ENCODE results near the gene KRT33B. TPM values are rescaled to one million over a fixed set of nuclear protein-coding genes. Genes with fewer than 3 reads are reported as not detected.

The KRT33B gene
- total and polyA plus RNA-seq, 7 donors: not detected

- intact Hi-C loops (cut with DNase I): no loop called here
- TF ChIP-seq, protein P1, sequence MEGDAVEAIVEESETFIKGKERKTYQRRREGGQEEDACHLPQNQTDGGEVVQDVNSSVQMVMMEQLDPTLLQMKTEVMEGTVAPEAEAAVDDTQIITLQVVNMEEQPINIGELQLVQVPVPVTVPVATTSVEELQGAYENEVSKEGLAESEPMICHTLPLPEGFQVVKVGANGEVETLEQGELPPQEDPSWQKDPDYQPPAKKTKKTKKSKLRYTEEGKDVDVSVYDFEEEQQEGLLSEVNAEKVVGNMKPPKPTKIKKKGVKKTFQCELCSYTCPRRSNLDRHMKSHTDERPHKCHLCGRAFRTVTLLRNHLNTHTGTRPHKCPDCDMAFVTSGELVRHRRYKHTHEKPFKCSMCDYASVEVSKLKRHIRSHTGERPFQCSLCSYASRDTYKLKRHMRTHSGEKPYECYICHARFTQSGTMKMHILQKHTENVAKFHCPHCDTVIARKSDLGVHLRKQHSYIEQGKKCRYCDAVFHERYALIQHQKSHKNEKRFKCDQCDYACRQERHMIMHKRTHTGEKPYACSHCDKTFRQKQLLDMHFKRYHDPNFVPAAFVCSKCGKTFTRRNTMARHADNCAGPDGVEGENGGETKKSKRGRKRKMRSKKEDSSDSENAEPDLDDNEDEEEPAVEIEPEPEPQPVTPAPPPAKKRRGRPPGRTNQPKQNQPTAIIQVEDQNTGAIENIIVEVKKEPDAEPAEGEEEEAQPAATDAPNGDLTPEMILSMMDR (IDR thresholded peaks at IDR 0.05): no peak
- Histone ChIP-seq H3K4me1 (no peaks in the 10 kb centered on the region), H3K9me3 (no peaks in the 10 kb centered on the region), H3K4me3 (no peak overlapping the region), H3K27ac (no peak overlapping the region), H3K27me3 (ENCODE audit: insufficient read depth in 3 of 3, low read length in 2 of 3) (no peaks in the 10 kb centered on the region), H3K36me3 (ENCODE audit: insufficient read depth in 1 of 2, low read depth in 1 of 2) (no peaks in the 10 kb centered on the region)
- ATAC-seq (no peak), DNase-seq (no peak)
- 54 to 65% (median 57%) methylated on average over 5 of the region's 5 CpGs for WGBS, 3 donors
Observed at GRCh38 chr17:41393294-41393693, 23.7 kb upstream of the KRT33B start.

DNA sequence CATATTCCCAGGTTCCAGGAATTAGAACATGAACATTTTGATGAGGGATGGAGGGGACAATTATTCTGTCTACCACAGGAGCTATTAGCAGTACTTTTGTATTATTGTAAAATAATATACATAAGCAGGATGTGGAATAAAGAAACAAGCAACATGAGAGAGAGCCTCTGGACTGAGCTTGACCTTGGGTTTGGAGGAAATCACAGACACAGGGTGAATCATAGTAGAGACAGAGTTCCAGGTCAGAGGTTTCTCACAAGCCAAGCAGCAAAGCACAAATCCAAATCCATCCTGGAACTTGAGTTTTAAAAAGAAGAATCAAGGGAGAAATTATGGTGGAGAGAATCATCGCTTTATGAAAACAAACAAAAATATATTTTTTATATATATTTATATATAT lies 22.7 kb upstream of the KRT33B start:
- TF ChIP-seq, protein P1 (IDR thresholded peaks at IDR 0.05): no peak

GRCh38 chr17:41391535-41391934 lies 21.9 kb upstream of the KRT33B start:
- Histone ChIP-seq H3K27ac (no peak overlapping the region), H3K4me3 (no peak overlapping the region), H3K27me3 (ENCODE audit: insufficient read depth in 3 of 3, low read length in 2 of 3) (no peaks in the 10 kb centered on the region), H3K9me3 (peaks cover 6% of the 10 kb centered on the region), H3K4me1 (no peaks in the 10 kb centered on the region), H3K36me3 (ENCODE audit: insufficient read depth in 1 of 2, low read depth in 1 of 2) (no peaks in the 10 kb centered on the region)
- WGBS, 3 donors: 64 to 78% (median 72%) methylated on average over 2 of the region's 2 CpGs
- DNase-seq: no peak
- TF ChIP-seq, protein P1 (IDR thresholded peaks at IDR 0.05): no peak
- intact Hi-C loops (cut with DNase I): no loop called here
- ATAC-seq: no peak

More for the DNA sequence above, 22.7 kb upstream of the KRT33B start:
- Histone ChIP-seq H3K9me3 (no peaks in the 10 kb centered on the region), H3K36me3 (ENCODE audit: insufficient read depth in 1 of 2, low read depth in 1 of 2) (no peaks in the 10 kb centered on the region), H3K4me3 (no peak overlapping the region), H3K27me3 (ENCODE audit: insufficient read depth in 3 of 3, low read length in 2 of 3) (no peaks in the 10 kb centered on the region), H3K4me1 (no peaks in the 10 kb centered on the region), H3K27ac (no peak overlapping the region)
- DNase-seq (no peak), ATAC-seq (no peak)
- 96 to 100% (median 99%) methylated on average over 1 of the region's 1 CpG for WGBS, 3 donors
- intact Hi-C loops (cut with DNase I): no loop called here

DNA sequence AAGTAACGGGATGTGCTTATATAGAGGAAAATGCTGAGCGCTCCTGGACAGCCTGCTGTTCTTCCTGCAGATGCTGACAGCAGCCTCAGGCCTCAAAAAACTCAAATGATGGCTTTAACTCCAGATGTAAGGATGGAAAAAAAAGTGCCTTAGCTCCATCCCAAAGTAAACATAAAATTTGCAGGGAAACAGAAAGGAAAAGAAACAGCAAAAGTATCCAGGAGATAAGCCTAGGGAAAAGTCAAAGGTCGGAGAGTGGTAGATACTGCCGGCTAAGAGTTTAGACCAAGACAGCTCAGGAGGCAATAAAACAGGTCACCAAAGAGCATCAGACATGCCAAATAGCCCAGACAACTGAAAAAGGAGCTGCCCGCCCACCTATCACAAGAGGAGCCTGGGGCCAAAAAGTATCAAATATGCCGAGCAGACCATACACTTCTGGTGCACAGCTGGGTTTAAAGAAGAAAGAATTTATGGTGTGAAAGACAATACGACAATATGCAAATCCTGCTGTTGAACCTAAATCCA lies 20.9 kb upstream of the KRT33B start:
- TF ChIP-seq, protein P1 (IDR thresholded peaks at IDR 0.05): no peak
- Histone ChIP-seq H3K4me1 (no peaks in the 10 kb centered on the region), H3K4me3 (no peak overlapping the region), H3K36me3 (ENCODE audit: insufficient read depth in 1 of 2, low read depth in 1 of 2) (no peaks in the 10 kb centered on the region), H3K27me3 (ENCODE audit: insufficient read depth in 3 of 3, low read length in 2 of 3) (no peaks in the 10 kb centered on the region), H3K9me3 (peaks cover 14% of the 10 kb centered on the region), H3K27ac (no peak overlapping the region)
- no peak for DNase-seq
- intact Hi-C loops (cut with DNase I): no loop called here
- no peak for ATAC-seq
- WGBS, 3 donors: 60 to 68% (median 67%) methylated on average over 7 of the region's 7 CpGs

GRCh38 chr17:41387670-41388069 lies 18.1 kb upstream of the KRT33B start:
- TF ChIP-seq, protein P1 (IDR thresholded peaks at IDR 0.05): no peak
- no peak for ATAC-seq
- Histone ChIP-seq H3K27me3 (ENCODE audit: insufficient read depth in 3 of 3, low read length in 2 of 3) (no peaks in the 10 kb centered on the region), H3K4me1 (no peaks in the 10 kb centered on the region), H3K36me3 (ENCODE audit: insufficient read depth in 1 of 2, low read depth in 1 of 2) (no peaks in the 10 kb centered on the region), H3K27ac (no peak overlapping the region), H3K4me3 (no peak overlapping the region), H3K9me3 (peaks cover 14% of the 10 kb centered on the region)
- WGBS, 3 donors: 73 to 80% (median 78%) methylated on average over 4 of the region's 4 CpGs
- DNase-seq: no peak
- intact Hi-C loops (cut with DNase I): no loop called here
